Renal cortex interstitium (tissue), 11 donors: Measurements from ENCODE around the gene WRAP73. TPM values are rescaled to one million over a fixed set of nuclear protein-coding genes. Genes with fewer than 3 reads are reported as not detected.
A peak's percentile ranks its signal among the peaks of the same experiment; 100 is the strongest.

Source experiments
- DNase-seq, 11 donors: peaks; one replicate each; pipeline ENCODE4 v3.0.0-alpha.2; 2013; ENCODE audit warnings: low read depth in 9 of 11, low spot score in 4 of 11; ENCODE audit errors: extremely low read depth in 1 of 11
- polyA plus RNA-seq, 3 donors: library from polyadenylated mRNA; unstranded; fragments of 120-200 nt; gene quantifications; one replicate each; pipeline ENCODE4 v1.2.1, GENCODE V29; 2013; ENCODE audit not compliant: insufficient read length in 3 of 3

WRAP73 gene
- polyA plus RNA-seq, 3 donors, result 16.1 to 24.3 (median 19.0) TPM

- no peak for DNase-seq
Observed at GRCh38 chr1:3672971-3673361, 23.1 kb upstream of the WRAP73 start.

- DNase-seq, result no peak
Observed at GRCh38 chr1:3672231-3672970, 22.5 kb upstream of the WRAP73 start.

- no peak for DNase-seq
Observed at GRCh38 chr1:3671371-3672180, 21.7 kb upstream of the WRAP73 start.

DNA sequence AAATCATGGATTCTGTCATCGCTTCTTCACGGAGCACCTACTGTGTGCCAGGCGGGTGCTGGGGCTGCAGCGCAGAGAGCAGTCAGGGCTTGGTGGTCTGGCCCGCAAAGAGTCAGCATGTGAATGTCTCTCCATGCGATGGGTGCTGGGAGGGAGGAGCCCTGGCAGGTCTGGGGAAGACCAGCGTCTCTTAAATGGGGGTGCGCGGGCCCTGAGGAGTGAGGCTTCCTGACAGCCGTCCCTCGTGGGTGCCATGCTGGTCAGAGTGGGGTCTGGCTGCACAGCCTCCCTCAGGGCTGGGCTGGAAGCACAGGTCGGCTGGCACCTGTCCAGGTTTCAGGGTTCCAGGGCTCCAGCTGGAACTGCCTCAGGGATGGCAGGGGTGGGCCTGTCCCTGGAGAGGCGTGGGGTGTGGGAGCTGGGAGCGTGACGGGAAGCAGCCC is 20.9 kb upstream of the WRAP73 start:
- no peak for DNase-seq

DNA sequence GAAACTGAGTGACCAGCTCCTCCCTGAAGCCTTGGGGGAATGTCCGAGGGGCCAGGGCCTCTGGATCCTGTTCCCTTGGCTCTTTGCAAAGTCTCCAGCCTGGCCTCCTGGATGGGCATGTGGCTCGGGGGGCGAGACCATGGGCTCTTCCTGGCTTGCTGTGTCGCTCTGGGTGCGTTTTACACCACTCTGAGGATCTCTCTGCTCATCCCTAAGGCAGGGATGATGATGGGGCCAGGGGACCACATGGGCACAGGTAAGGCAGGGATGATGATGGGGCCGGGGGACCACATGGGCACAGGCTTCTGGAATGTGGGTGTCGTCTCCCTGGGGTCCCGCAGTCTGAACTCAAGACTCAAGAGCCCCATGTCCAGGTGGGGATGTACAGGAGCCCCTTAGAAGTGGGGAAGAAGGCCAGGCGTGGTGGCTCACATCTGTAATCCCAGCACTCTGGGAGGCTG is 20.1 kb upstream of the WRAP73 start:
- DNase-seq, result no peak

- no peak for DNase-seq
Observed at GRCh38 chr1:3669421-3669821, 19.5 kb upstream of the WRAP73 start.

- DNase-seq, result peak in 2 of 11 donors; percentile 37 to 48
Observed at GRCh38 chr1:3668585-3669300, 18.8 kb upstream of the WRAP73 start.

- DNase-seq, result no peak
Observed at GRCh38 chr1:3668148-3668547, 18.2 kb upstream of the WRAP73 start.

DNA sequence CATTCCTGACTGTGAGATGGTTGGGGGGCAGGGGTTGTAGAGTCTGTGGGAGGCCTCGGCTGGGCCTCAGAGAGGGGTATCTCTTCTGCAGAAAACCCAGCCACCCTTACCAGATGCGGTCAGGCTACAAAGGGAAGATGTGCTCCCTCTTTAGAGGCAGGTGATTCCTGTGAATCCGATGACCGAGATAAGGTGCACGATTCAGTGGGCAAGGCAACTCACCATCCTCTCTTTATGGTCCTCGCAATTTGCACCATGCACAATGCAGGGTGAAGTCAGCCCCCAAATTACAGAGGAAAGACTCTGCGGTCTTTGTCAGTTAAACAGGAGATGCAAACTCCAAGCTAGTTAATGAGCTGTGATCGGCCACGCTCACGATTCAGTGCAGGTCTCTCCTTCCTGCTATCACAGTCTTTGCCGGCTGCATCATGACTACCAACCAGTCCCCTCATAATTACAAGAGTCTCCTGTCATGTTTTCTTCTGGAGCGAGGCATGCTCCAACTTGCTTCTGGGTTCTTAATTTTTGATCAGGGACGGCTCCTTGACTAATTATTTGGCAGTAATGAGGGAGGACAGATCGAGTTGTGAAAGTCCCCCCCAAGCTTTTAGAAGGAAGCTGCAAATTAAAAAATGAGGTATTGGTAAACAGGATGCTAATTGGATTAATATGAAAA is 14.9 kb upstream of the WRAP73 start:
- no peak for DNase-seq

DNA sequence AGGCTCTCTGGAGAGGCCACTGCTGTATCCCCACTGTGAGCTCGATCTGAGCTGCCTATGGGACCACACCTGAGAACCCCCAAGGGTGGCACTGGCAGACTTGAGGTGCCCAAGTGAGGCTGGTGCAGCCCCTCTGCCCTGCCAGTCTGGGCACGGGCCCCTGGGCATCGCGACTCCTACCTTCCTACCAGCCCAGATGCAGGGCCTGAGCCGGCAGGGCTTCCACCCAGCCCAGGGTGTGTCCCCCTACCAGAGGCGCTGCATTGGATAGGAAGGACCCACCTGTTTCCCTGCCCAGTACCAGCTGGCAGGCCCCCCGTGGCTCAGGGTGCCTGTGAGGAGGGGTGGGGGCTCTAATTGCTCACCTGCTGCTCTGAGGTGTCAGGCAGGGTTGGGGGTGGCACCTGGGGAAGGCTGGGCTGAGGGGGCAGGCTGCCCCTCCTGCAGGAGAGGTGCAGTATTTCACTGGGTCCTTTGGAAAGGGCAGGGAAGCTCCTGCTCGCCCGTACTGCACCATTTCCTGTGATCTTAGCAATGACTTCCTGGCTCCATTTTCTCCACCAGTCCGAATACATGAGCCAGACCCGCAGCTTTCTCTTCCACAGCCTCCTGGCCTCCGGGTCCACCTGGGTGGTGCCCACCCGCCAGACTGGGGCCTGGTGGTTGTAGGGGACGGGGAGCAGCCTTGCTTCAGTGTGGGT is 14.2 kb upstream of the WRAP73 start:
- no peak for DNase-seq

DNA sequence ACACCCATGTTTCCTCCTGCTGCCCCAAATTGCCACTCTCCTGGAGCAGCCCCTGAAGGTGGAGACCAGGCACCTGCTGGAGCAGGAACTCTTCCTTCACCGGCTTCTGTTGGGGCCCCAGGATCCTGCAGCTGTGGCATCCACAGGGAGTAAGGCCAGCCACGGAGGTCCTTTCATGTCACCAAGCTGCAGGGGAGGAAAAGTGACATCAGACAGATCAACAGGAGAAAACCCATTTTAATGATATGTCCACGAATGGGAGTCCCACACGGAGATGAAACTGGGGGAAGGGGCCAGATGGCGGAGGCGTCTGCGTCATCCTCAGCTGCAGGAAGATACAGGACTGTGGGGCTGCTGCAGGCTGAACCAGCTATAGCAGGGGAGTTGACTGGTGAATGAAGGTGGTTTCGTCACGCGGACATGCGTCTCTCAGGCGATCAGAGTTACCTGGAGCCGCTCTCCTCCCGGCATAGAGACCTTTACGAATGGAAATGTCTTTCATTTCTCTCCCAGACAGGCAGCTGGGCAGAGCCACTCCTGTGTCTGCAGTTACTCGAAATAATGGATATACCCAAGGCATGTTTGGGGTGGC is 12.3 kb upstream of the WRAP73 start:
- no peak for DNase-seq

DNA sequence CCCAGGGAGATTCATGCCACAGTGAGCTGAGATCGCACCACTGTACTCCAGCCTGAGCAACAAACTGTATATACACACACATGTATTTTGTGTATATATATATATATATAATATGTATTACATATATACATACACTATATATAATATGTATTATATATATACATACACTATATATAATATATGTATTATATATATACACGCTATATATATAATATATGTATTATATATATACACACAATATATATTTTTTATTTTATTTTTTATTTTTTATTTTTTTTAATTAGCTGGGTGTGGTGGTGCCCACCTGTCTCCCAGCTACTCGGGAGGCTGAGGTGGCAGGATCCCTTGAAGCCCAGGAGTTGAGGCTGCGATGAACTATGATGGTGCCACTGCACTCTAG is 11.7 kb upstream of the WRAP73 start:
- DNase-seq, result no peak

DNA sequence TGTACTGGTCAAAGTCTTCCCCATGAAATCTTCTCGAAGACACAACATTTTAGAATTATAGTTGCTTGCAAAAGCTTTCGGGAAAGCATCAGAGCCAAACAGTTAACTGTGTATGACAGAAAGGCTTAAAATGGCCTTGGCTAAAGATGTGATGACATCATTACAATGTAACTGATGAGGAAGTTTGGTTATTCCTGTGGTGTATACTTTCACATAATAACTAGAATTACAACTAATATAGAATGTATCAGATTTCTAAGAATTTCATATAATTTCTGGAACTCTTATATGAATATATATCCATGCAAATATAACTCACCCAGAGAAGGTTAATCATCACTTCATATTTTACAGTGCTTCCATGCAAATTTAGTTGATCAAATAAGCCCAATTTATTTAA is 10.8 kb upstream of the WRAP73 start:
- no peak for DNase-seq

DNA sequence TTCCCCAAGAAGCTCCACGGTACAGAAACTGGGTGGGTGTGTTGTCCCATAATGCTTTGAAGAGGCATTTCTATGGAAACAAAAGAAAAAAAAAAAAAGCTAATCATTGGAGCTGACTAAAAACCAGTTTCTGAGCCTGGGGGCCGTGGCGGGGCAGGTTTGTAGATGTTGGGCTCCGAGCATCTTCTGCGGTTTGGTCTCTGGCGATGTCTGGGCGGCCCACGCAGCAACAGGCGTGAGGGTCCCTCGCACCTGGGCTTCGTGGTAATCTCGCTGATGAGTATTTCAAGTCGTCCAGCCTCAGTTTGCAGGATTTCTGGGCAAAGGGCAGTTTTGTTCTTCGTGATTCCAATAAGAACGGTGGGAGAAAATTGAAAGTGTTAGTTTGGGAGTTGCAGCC is 9.2 kb upstream of the WRAP73 start:
- no peak for DNase-seq

- DNase-seq, result no peak
Observed at GRCh38 chr1:3658231-3658615, 8.3 kb upstream of the WRAP73 start.

DNA sequence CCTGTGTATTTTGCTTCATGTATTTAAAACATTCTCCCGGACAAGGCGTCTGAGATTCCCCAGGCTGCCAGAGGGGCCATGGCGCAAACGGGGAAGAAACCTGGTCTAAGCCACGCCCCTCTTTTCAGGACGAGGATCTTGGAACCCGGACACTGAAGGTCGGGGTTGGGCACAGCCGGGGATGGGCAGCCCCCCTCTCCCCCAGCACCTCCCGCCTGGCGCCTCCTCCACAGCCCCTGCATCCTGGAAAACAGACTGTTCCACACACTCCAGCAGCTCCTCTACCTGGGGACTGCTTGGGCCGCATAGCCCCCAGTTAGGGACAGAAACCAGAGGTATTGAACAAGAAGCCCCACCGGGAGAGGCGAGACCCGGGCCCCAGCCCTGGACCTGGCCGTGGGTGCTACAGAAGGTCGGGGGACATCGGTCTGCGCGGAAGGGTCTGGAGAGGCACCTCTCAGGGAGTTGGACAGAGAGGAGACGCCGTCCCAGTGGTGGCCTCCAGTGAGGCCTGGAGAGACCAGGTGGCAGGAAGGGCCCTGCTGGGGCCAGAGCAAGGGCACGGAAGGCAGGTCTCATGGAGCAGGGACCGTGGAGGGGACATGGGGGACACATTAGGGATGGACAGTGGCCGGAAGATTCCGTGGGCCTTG is 7.8 kb upstream of the WRAP73 start:
- no peak for DNase-seq

GRCh38 chr1:3657096-3657475 is 7.2 kb upstream of the WRAP73 start:
- no peak for DNase-seq
